ENCODE results near the gene NTN1.

Gene NTN1

GRCh38 chr17:9279893-9280292, 258.6 kb downstream of the NTN1 start:
- TF ChIP-seq CTCF (conservative IDR thresholded peaks at IDR 0.05) (no peak), ZFX (IDR thresholded peaks at IDR 0.05) (no peak)
- H3K27ac ChIP-seq, result no peak overlapping the region

- TF ChIP-seq ZFX (IDR thresholded peaks at IDR 0.05), result no peak
- no peak for TF ChIP-seq CTCF (conservative IDR thresholded peaks at IDR 0.05)
- H3K27ac ChIP-seq, result no peak overlapping the region
Observed at GRCh38 chr17:9283909-9284308, 262.6 kb downstream of the NTN1 start.

GRCh38 chr17:9284884-9285283, 263.6 kb downstream of the NTN1 start:
- H3K27ac ChIP-seq, result no peak overlapping the region
- TF ChIP-seq CTCF (conservative IDR thresholded peaks at IDR 0.05), result no peak
- no peak for TF ChIP-seq ZFX (IDR thresholded peaks at IDR 0.05)

- TF ChIP-seq CTCF (conservative IDR thresholded peaks at IDR 0.05) (no peak), ZFX (IDR thresholded peaks at IDR 0.05) (no peak)
- H3K27ac ChIP-seq, result no peak overlapping the region
Observed at GRCh38 chr17:9285602-9286427, 264.5 kb downstream of the NTN1 start.

- H3K27ac ChIP-seq, result no peak overlapping the region
- TF ChIP-seq CTCF (conservative IDR thresholded peaks at IDR 0.05) (no peak), ZFX (IDR thresholded peaks at IDR 0.05) (no peak)
Observed at GRCh38 chr17:9286434-9286833, 265.1 kb downstream of the NTN1 start.

GRCh38 chr17:9287306-9287705, 266.0 kb downstream of the NTN1 start:
- H3K27ac ChIP-seq, result no peak overlapping the region
- TF ChIP-seq CTCF (conservative IDR thresholded peaks at IDR 0.05) (no peak), ZFX (IDR thresholded peaks at IDR 0.05) (no peak)

- TF ChIP-seq ZFX (IDR thresholded peaks at IDR 0.05), result no peak
- TF ChIP-seq CTCF (conservative IDR thresholded peaks at IDR 0.05), result no peak
- no peak overlapping the region for H3K27ac ChIP-seq
Observed at GRCh38 chr17:9290226-9290613, 268.9 kb downstream of the NTN1 start.

Data from C4-2B (cell line).